NB4 (cell line): ENCODE measurements around the gene HTR4.

ENCODE experiments used
- DNase-seq: peaks from one replicate; pipeline ENCODE4 v3.0.0; 2010; ENCODE audit warnings: low read depth
- H3K4me3 ChIP-seq: one replicate; pipeline ENCODE4 v1.5.1; 2011; ENCODE audit warnings: mild to moderate bottlenecking, low read depth, low read length, moderate library complexity
- CTCF ChIP-seq: IDR thresholded peaks from one replicate; pipeline ENCODE4 v1.5.1; 2012; ENCODE audit warnings: low read depth, low read length
- MAX ChIP-seq: IDR thresholded peaks from 2 replicates; pipeline ENCODE4 v1.6.1; 2011; ENCODE audit warnings: low read depth, low read length
- MYC ChIP-seq: IDR thresholded peaks from 2 replicates; pipeline ENCODE4 v1.6.1; 2011; ENCODE audit warnings: low read depth, low read length
- POLR2A ChIP-seq: IDR thresholded peaks from 2 replicates; pipeline ENCODE4 v1.6.1; 2011; ENCODE audit warnings: mild to moderate bottlenecking; ENCODE audit not compliant: insufficient read length; ENCODE audit errors: extremely low read depth

HTR4 gene

GRCh38 chr5:148659641-148660345 lies 5.5 kb upstream of the HTR4 start:
- TF ChIP-seq POLR2A: no peak
- no peak for TF ChIP-seq MYC
- no peak overlapping the region for H3K4me3 ChIP-seq
- DNase-seq: no peak

- DNase-seq: no peak
- H3K4me3 ChIP-seq: no peak overlapping the region
- no peak for TF ChIP-seq MYC
- no peak for TF ChIP-seq POLR2A
Observed at GRCh38 chr5:148653291-148653835, 964 bp downstream of the HTR4 start.

GRCh38 chr5:148651528-148651927 lies 2.8 kb downstream of the HTR4 start:
- DNase-seq: no peak
- no peak overlapping the region for H3K4me3 ChIP-seq
- TF ChIP-seq MYC (no peak), CTCF (no peak), POLR2A (no peak), MAX (no peak)

- DNase-seq: no peak
- TF ChIP-seq POLR2A (no peak), MYC (no peak), MAX (no peak), CTCF (no peak)
- H3K4me3 ChIP-seq: no peak overlapping the region
Observed at GRCh38 chr5:148645527-148645926, 8.8 kb downstream of the HTR4 start.

GRCh38 chr5:148641735-148642134 lies 12.6 kb downstream of the HTR4 start:
- H3K4me3 ChIP-seq: no peak overlapping the region
- DNase-seq: no peak
- no peak for TF ChIP-seq POLR2A
- TF ChIP-seq CTCF: no peak
- no peak for TF ChIP-seq MYC
- no peak for TF ChIP-seq MAX

- TF ChIP-seq POLR2A: no peak
- no peak for TF ChIP-seq CTCF
- no peak for TF ChIP-seq MAX
- no peak for TF ChIP-seq MYC
Observed at GRCh38 chr5:148640471-148640870, 13.9 kb downstream of the HTR4 start.

More at GRCh38 chr5:148640471-148640870, 13.9 kb downstream of the HTR4 start:
- H3K4me3 ChIP-seq: no peak overlapping the region
- no peak for DNase-seq
